Tracheal epithelial cell (primary cell): Measurements from ENCODE around the gene ACVR2A. TPM values are rescaled to one million over a fixed set of nuclear protein-coding genes. Genes with fewer than 3 reads are reported as not detected.

Source experiments
- total RNA-seq: library from RNA; depleted of rRNA; stranded (reverse); fragments of >200 nt; gene quantifications from 2 replicates; pipeline ENCODE4 v1.2.1, GENCODE V29; 2014

ACVR2A gene
- 7.2 and 10.7 TPM in 2 replicates for total RNA-seq

GRCh38 chr2:147844697-147845410 lies at the start of gene ACVR2A:
Gene ACVR2A (plus strand): TSS chr2:147845029. CDS start chr2:147845153, 124 bp downstream.

Other genes starting within 250 kb of the ACVR2A start
- gene ORC4, start 175.7 kb downstream of the ACVR2A start, total RNA-seq: 37.7 and 42.7 TPM in 2 replicates
- 3.6 and 6.6 TPM in 2 replicates for gene MBD5, start 176.1 kb downstream of the ACVR2A start, total RNA-seq